HG03521 (cell line): Measurements from ENCODE around the gene CPED1.
"Not testable (repeated sequence)": the region's sequence is repeated elsewhere in the genome, so short reads cannot be mapped to it uniquely, and the experiment has no call there.

ENCODE experiments used
- ATAC-seq: cut with Tn5 transposase; IDR thresholded peaks from one replicate; pipeline ENCODE4 v1.9.1; 2021; ENCODE audit warnings: mild to moderate bottlenecking, moderate library complexity; ENCODE audit not compliant: unreplicated experiment

The CPED1 gene

GRCh38 chr7:121219026-121219425 is 230.5 kb downstream of the CPED1 start:
- no peak for ATAC-seq

- ATAC-seq = not testable (repeated sequence)
Observed at GRCh38 chr7:121221108-121221507, 232.6 kb downstream of the CPED1 start.

- no peak for ATAC-seq
Observed at GRCh38 chr7:121228779-121229178, 240.3 kb downstream of the CPED1 start.

GRCh38 chr7:121235201-121235600 is 246.7 kb downstream of the CPED1 start:
- ATAC-seq = no peak

GRCh38 chr7:121237601-121238000 is 249.1 kb downstream of the CPED1 start:
- ATAC-seq = no peak

- no peak for ATAC-seq
Observed at GRCh38 chr7:121244120-121244870, 255.8 kb downstream of the CPED1 start.

GRCh38 chr7:121251367-121251766 is 262.9 kb downstream of the CPED1 start:
- not testable (repeated sequence) for ATAC-seq

GRCh38 chr7:121252523-121253235 is 264.2 kb downstream of the CPED1 start:
- not testable (repeated sequence) for ATAC-seq

GRCh38 chr7:121259826-121260225 is 271.3 kb downstream of the CPED1 start:
- no peak for ATAC-seq

GRCh38 chr7:121261207-121261884 is 272.8 kb downstream of the CPED1 start:
- ATAC-seq = no peak

GRCh38 chr7:121262221-121262620 is 273.7 kb downstream of the CPED1 start:
- ATAC-seq = no peak

- ATAC-seq = no peak
Observed at GRCh38 chr7:121262969-121263368, 274.5 kb downstream of the CPED1 start.

GRCh38 chr7:121266307-121266894 is 277.9 kb downstream of the CPED1 start:
- no peak for ATAC-seq

GRCh38 chr7:121267612-121268011 is 279.1 kb downstream of the CPED1 start:
- ATAC-seq = no peak

- ATAC-seq = no peak
Observed at GRCh38 chr7:121269798-121270197, 281.3 kb downstream of the CPED1 start.

GRCh38 chr7:121271098-121271497 is 282.6 kb downstream of the CPED1 start:
- ATAC-seq = no peak

GRCh38 chr7:121271916-121272315 is 283.4 kb downstream of the CPED1 start:
- ATAC-seq = no peak

- no peak for ATAC-seq
Observed at GRCh38 chr7:121272676-121273075, 284.2 kb downstream of the CPED1 start.

- ATAC-seq = no peak
Observed at GRCh38 chr7:121273467-121274167, 285.1 kb downstream of the CPED1 start.

GRCh38 chr7:121274467-121274866 is 286.0 kb downstream of the CPED1 start:
- no peak for ATAC-seq

- no peak for ATAC-seq
Observed at GRCh38 chr7:121275204-121275603, 286.7 kb downstream of the CPED1 start.
